ENCODE results near the gene GFRA4.

Gene GFRA4

DNA sequence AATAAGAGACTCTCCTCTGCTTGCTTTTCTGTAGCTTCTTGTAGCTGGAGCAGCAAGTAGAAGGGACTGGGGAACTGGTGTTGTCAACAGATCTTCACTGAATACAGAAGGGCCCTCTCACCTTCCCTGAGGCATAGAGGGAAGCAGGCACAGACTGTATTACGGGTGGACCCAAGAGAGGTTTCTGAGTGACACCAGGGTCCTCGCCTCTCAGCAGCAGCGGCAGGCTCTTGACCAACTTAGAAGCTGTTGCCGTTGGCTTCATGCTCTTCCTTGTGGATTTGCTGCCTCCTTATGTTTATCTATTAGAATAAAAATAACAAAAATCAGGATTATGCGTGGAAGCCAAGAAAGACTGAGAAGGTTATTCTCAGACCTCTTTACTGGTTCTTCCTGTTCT lies 31.7 kb downstream of the GFRA4 start:
- no peaks in the 10 kb centered on the region for H3K36me3 ChIP-seq
- H3K27ac ChIP-seq: no peak overlapping the region
- no peaks in the 10 kb centered on the region for H3K9me3 ChIP-seq (ENCODE audit: severe bottlenecking)
- DNase-seq: no peak
- H3K4me3 ChIP-seq (ENCODE audit: low read depth, low read length): no peak overlapping the region
- H3K27me3 ChIP-seq (ENCODE audit: insufficient read depth, low read depth, severe bottlenecking): no peaks in the 10 kb centered on the region
- TF ChIP-seq CTCF (IDR thresholded peaks at IDR 0.05; ENCODE audit: low read depth, low read length): no peak

DNA sequence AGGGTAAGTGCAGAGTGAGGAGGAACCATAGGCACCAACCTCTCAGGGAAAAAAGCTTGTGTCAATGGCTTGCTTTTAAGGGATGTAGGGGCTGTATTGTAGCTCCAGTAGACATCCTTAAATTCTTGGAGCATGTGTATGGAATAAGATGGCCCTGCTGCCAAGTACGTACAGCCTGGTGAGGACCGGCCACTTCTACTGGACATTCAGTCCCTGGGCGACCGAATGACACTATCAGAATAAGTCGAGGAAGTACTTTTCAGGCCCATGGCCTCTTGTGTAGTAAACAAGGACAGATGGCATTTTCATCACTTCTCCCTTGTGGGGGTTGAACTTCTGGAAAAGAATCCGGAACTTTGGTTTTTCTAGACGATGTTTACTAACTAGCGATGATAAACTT lies 32.8 kb downstream of the GFRA4 start:
- Histone ChIP-seq H3K4me3 (ENCODE audit: low read depth, low read length) (no peak overlapping the region), H3K36me3 (no peaks in the 10 kb centered on the region), H3K9me3 (ENCODE audit: severe bottlenecking) (no peaks in the 10 kb centered on the region), H3K27ac (no peak overlapping the region), H3K27me3 (ENCODE audit: insufficient read depth, low read depth, severe bottlenecking) (no peaks in the 10 kb centered on the region)
- no peak for DNase-seq
- TF ChIP-seq CTCF (IDR thresholded peaks at IDR 0.05; ENCODE audit: low read depth, low read length): no peak

DNA sequence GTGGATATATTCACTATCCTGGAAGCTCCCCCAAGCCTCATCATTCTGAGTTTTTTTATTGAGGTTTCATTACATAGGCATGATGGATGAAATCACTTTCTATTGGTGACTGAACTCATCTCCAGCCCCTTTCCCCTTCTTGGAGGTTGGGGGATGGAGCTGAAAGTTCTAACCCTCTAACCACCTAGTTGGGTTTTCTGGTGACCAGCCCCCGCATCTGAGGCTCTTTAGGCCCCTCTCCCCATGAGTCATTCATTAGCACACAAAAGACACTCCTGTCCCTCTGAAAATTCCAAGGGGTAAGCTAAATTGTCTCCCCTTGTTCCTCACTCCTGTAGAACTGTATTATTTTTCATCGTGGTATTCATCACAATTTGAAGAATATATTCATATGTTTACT lies 33.3 kb downstream of the GFRA4 start:
- DNase-seq: no peak
- Histone ChIP-seq H3K27me3 (ENCODE audit: insufficient read depth, low read depth, severe bottlenecking) (no peaks in the 10 kb centered on the region), H3K36me3 (no peaks in the 10 kb centered on the region), H3K4me3 (ENCODE audit: low read depth, low read length) (no peak overlapping the region), H3K27ac (no peak overlapping the region), H3K9me3 (ENCODE audit: severe bottlenecking) (no peaks in the 10 kb centered on the region)
- no peak for TF ChIP-seq CTCF (IDR thresholded peaks at IDR 0.05; ENCODE audit: low read depth, low read length)

- H3K27ac ChIP-seq: no peak overlapping the region
- no peak for TF ChIP-seq CTCF (IDR thresholded peaks at IDR 0.05; ENCODE audit: low read depth, low read length)
- H3K9me3 ChIP-seq (ENCODE audit: severe bottlenecking): no peaks in the 10 kb centered on the region
- no peak for DNase-seq
- H3K27me3 ChIP-seq (ENCODE audit: insufficient read depth, low read depth, severe bottlenecking): no peaks in the 10 kb centered on the region
- H3K36me3 ChIP-seq: no peaks in the 10 kb centered on the region
- no peak overlapping the region for H3K4me3 ChIP-seq (ENCODE audit: low read depth, low read length)
Observed at GRCh38 chr20:3628502-3629314, 34.5 kb downstream of the GFRA4 start.

- TF ChIP-seq CTCF (IDR thresholded peaks at IDR 0.05; ENCODE audit: low read depth, low read length): no peak
- DNase-seq: no peak
- no peaks in the 10 kb centered on the region for H3K36me3 ChIP-seq
Observed at GRCh38 chr20:3627476-3627875, 35.7 kb downstream of the GFRA4 start.

GRCh38 chr20:3622406-3622805 lies 40.8 kb downstream of the GFRA4 start:
- no peak overlapping the region for H3K27ac ChIP-seq
- H3K27me3 ChIP-seq (ENCODE audit: insufficient read depth, low read depth, severe bottlenecking): no peaks in the 10 kb centered on the region
- TF ChIP-seq CTCF (IDR thresholded peaks at IDR 0.05; ENCODE audit: low read depth, low read length): no peak
- H3K4me3 ChIP-seq (ENCODE audit: low read depth, low read length): no peak overlapping the region
- no peaks in the 10 kb centered on the region for H3K9me3 ChIP-seq (ENCODE audit: severe bottlenecking)
- no peak for DNase-seq
- H3K36me3 ChIP-seq: no peaks in the 10 kb centered on the region

More at GRCh38 chr20:3627476-3627875, 35.7 kb downstream of the GFRA4 start:
- no peaks in the 10 kb centered on the region for H3K9me3 ChIP-seq (ENCODE audit: severe bottlenecking)
- H3K4me3 ChIP-seq (ENCODE audit: low read depth, low read length): no peak overlapping the region
- no peaks in the 10 kb centered on the region for H3K27me3 ChIP-seq (ENCODE audit: insufficient read depth, low read depth, severe bottlenecking)
- H3K27ac ChIP-seq: no peak overlapping the region
